H1 (cell line): ENCODE measurements around the gene TSC22D3. TPM values are rescaled to one million over a fixed set of nuclear protein-coding genes. Genes with fewer than 3 reads are reported as not detected.

Source experiments
- CTCF ChIA-PET: fragments of 300-600 bp; sonication (Branson Sonifier 250); formaldehyde crosslinking; loops from one replicate; lab custom pipeline; 2021; ENCODE audit not compliant: partially characterized antibody; lab: Charles Lee
- POLR2A ChIA-PET: fragments of 300-600 bp; sonication (Branson Sonifier 250); formaldehyde crosslinking; loops from one replicate; lab custom pipeline; 2021; ENCODE audit warnings: inconsistent platforms; ENCODE audit not compliant: partially characterized antibody; lab: Charles Lee
- DNase-seq, 2 experiments: peaks; one replicate each; pipeline versions ENCODE4 v3.0.0 to v3.0.0-alpha.2; 2010 to 2022; ENCODE audit warnings: low spot score in 2 of 2, low read depth in 1 of 2, mixed read lengths in 1 of 2
- FAIRE-seq: peaks from 2 replicates; lab custom pipeline; 2011; peaks lifted over from hg19 to GRCh38; lab: Jason Lieb, UNC
- H2AFZ ChIP-seq: 2 replicates; pipeline ENCODE4 v1.8.1; 2012; ENCODE audit warnings: low read length, inconsistent platforms
- H2AK5ac ChIP-seq: 2 replicates; pipeline ENCODE4 v1.6.1; 2013; ENCODE audit warnings: low read depth, low read length
- H2BK120ac ChIP-seq: replicated peaks from 2 replicates; pipeline ENCODE3; 2013; ENCODE audit warnings: low read depth, low read length, inconsistent platforms
- H2BK12ac ChIP-seq: 2 replicates; pipeline ENCODE4 v1.6.1; 2013; ENCODE audit warnings: low read depth, low read length
- H2BK15ac ChIP-seq: 2 replicates; pipeline ENCODE4 v1.6.1; 2013; ENCODE audit warnings: low read length
- H2BK20ac ChIP-seq: 2 replicates; pipeline ENCODE4 v1.6.1; 2013; ENCODE audit warnings: low read length
- H2BK5ac ChIP-seq: 2 replicates; pipeline ENCODE4 v1.6.1; 2013; ENCODE audit warnings: low read depth, low read length
- H3K14ac ChIP-seq: 2 replicates; pipeline ENCODE4 v1.6.1; 2013; ENCODE audit warnings: inconsistent platforms; ENCODE audit not compliant: insufficient read length
- H3K18ac ChIP-seq: 2 replicates; pipeline ENCODE4 v1.6.1; 2013; ENCODE audit warnings: low read length; ENCODE audit errors: extremely low read depth
- H3K23ac ChIP-seq: 2 replicates; pipeline ENCODE4 v1.6.1; 2013; ENCODE audit warnings: inconsistent platforms; ENCODE audit not compliant: insufficient read length
- H3K23me2 ChIP-seq: 2 replicates; pipeline ENCODE4 v1.6.1; 2013; ENCODE audit warnings: low read depth, low read length
- H3K27ac ChIP-seq: 2 replicates; pipeline ENCODE4 v1.6.1; 2011; ENCODE audit warnings: low read depth, low read length, inconsistent platforms
- H3K27me3 ChIP-seq, 4 experiments: replicated peaks in 1 of 4; 1 replicate in 1 of 4; 2 replicates in 3 of 4; pipeline versions ENCODE4 v1.6.1 to v1.8.1; 2011 to 2013; ENCODE audit warnings: low read length in 3 of 4, mild to moderate bottlenecking in 3 of 4, inconsistent platforms in 2 of 4, mixed read lengths in 2 of 4, moderate library complexity in 1 of 4; ENCODE audit not compliant: control insufficient read depth in 3 of 4, insufficient read depth in 3 of 4; ENCODE audit errors: extremely low read depth in 1 of 4
- H3K36me3 ChIP-seq, 4 experiments: 2 replicates each; pipeline versions ENCODE4 v1.6.1 to v1.8.1; 2011 to 2013; ENCODE audit warnings: mild to moderate bottlenecking in 4 of 4, low read length in 3 of 4, moderate library complexity in 2 of 4, control low read depth in 1 of 4, inconsistent platforms in 1 of 4; ENCODE audit not compliant: insufficient read depth in 4 of 4, control insufficient read depth in 2 of 4
- H3K4ac ChIP-seq: replicated peaks from 2 replicates; pipeline ENCODE3; 2013; ENCODE audit warnings: low read length, low read depth, mixed read lengths, inconsistent platforms; ENCODE audit not compliant: insufficient read length
- H3K4me1 ChIP-seq, 4 experiments: replicated peaks in 1 of 4; 1 replicate in 1 of 4; 2 replicates in 3 of 4; pipeline versions ENCODE4 v1.6.1 to v1.8.1; 2011 to 2013; ENCODE audit warnings: low read length in 3 of 4, inconsistent platforms in 2 of 4, mixed read lengths in 1 of 4; ENCODE audit not compliant: insufficient read depth in 4 of 4, control insufficient read depth in 3 of 4
- H3K4me2 ChIP-seq, 2 experiments: 2 replicates each; pipeline versions ENCODE4 v1.6.1 to v1.8.1; 2011 to 2013; ENCODE audit warnings: low read depth in 2 of 2, low read length in 2 of 2, control low read depth in 1 of 2, inconsistent platforms in 1 of 2, mild to moderate bottlenecking in 1 of 2; ENCODE audit not compliant: insufficient read depth in 1 of 2
- H3K4me3 ChIP-seq, 4 experiments: fragments of 200-600, 300-600 bp in 1 of 4; sonication (generic), shearing (Covaris generic), sonication (Bioruptor Twin) in 1 of 4; 2 replicates each; pipeline versions ENCODE4 v1.5.1 to v1.8.1; 2011 to 2016; ENCODE audit warnings: low read length in 4 of 4, low read depth in 3 of 4, control low read depth in 2 of 4, inconsistent platforms in 2 of 4, mild to moderate bottlenecking in 2 of 4, mixed read lengths in 1 of 4, moderate library complexity in 1 of 4; ENCODE audit not compliant: insufficient read depth in 2 of 4; ENCODE audit errors: extremely low read depth in 1 of 4
- H3K56ac ChIP-seq: replicated peaks from 2 replicates; pipeline ENCODE3; 2013; ENCODE audit warnings: low read depth, mild to moderate bottlenecking, mixed read lengths, low read length, inconsistent platforms; ENCODE audit not compliant: insufficient read length
- H3K79me1 ChIP-seq: 2 replicates; pipeline ENCODE4 v1.6.1; 2013; ENCODE audit warnings: low read depth, low read length, control low read depth
- H3K79me2 ChIP-seq, 2 experiments: 2 replicates each; pipeline versions ENCODE4 v1.6.1 to v1.8.1; 2012 to 2013; ENCODE audit warnings: low read length in 2 of 2, mild to moderate bottlenecking in 2 of 2, inconsistent platforms in 1 of 2; ENCODE audit not compliant: insufficient read depth in 2 of 2, control insufficient read depth in 1 of 2
- H3K9ac ChIP-seq, 4 experiments: replicated peaks in 1 of 4; 1 replicate in 1 of 4; 2 replicates in 3 of 4; pipeline versions ENCODE4 v1.6.1 to v1.8.1; 2011 to 2013; ENCODE audit warnings: low read depth in 3 of 4, low read length in 3 of 4, control low read depth in 2 of 4, mild to moderate bottlenecking in 2 of 4, moderate library complexity in 2 of 4, inconsistent platforms in 1 of 4; ENCODE audit errors: extremely low read depth in 1 of 4
- H3K9me3 ChIP-seq, 2 experiments: 2 replicates each; pipeline versions ENCODE4 v1.6.1 to v1.8.1; 2012 to 2013; ENCODE audit warnings: mild to moderate bottlenecking in 2 of 2, moderate library complexity in 2 of 2, control low read depth in 1 of 2, inconsistent platforms in 1 of 2, low read depth in 1 of 2, low read length in 1 of 2, mixed read lengths in 1 of 2; ENCODE audit not compliant: insufficient read depth in 2 of 2
- H4K20me1 ChIP-seq, 2 experiments: replicated peaks in 1 of 2; 2 replicates each; pipeline versions ENCODE3 to v1.8.1; 2011 to 2013; ENCODE audit warnings: inconsistent platforms in 2 of 2, low read length in 2 of 2, mild to moderate bottlenecking in 1 of 2; ENCODE audit not compliant: insufficient read depth in 2 of 2, control insufficient read depth in 1 of 2
- H4K5ac ChIP-seq: 2 replicates; pipeline ENCODE4 v1.6.1; 2013; ENCODE audit warnings: low read length, low read depth, mixed read lengths, inconsistent platforms; ENCODE audit not compliant: insufficient read length
- H4K8ac ChIP-seq: 2 replicates; pipeline ENCODE4 v1.8.0; 2013; ENCODE audit warnings: mild to moderate bottlenecking, moderate library complexity, low read length, inconsistent platforms; ENCODE audit not compliant: insufficient read depth; ENCODE audit errors: extremely low read depth
- H4K91ac ChIP-seq: replicated peaks from 2 replicates; pipeline ENCODE3; 2013; ENCODE audit warnings: low read length, mixed read lengths, inconsistent platforms; ENCODE audit not compliant: insufficient read length
- CREB1 ChIP-seq: IDR thresholded peaks from 2 replicates; pipeline ENCODE4 v1.6.1; 2012; ENCODE audit warnings: inconsistent platforms
- CTBP2 ChIP-seq: IDR thresholded peaks from 2 replicates; pipeline ENCODE4 v1.7.0; 2011; ENCODE audit warnings: borderline replicate concordance, mild to moderate bottlenecking, moderate library complexity, mixed read lengths, low read length; ENCODE audit not compliant: insufficient read depth, insufficient read length
- KDM1A ChIP-seq: fragments of 200-600, 300-600 bp; sonication (generic); IDR thresholded peaks from 2 replicates; pipeline ENCODE4 v1.7.1; 2016; ENCODE audit warnings: mild to moderate bottlenecking, low read length, borderline replicate concordance
- PHF8 ChIP-seq: fragments of 200-600 bp; sonication (generic); conservative IDR thresholded peaks from 2 replicates; pipeline ENCODE4 v1.7.1; 2012; ENCODE audit warnings: low read depth, mild to moderate bottlenecking, inconsistent platforms, low read length, moderate library complexity
- POLR2A ChIP-seq, 2 experiments: IDR thresholded peaks; 1 replicate in 1 of 2; 2 replicates in 1 of 2; pipeline ENCODE4 v1.6.1; 2011; ENCODE audit warnings: low read depth in 2 of 2, low read length in 2 of 2, mild to moderate bottlenecking in 2 of 2; ENCODE audit errors: control extremely low read depth in 1 of 2
- RXRA ChIP-seq: IDR thresholded peaks from 2 replicates; pipeline ENCODE4 v1.6.1; 2011; ENCODE audit warnings: low read depth, mild to moderate bottlenecking, low read length, moderate library complexity; ENCODE audit not compliant: insufficient read depth
- SIN3A ChIP-seq, 2 experiments: IDR thresholded peaks in 1 of 2; conservative IDR thresholded peaks in 1 of 2; 2 replicates each; pipeline ENCODE4 v1.6.1; 2011 to 2012; ENCODE audit warnings: low read length in 2 of 2, improper control_type of control experiment in 1 of 2, low read depth in 1 of 2, mild to moderate bottlenecking in 1 of 2
- SIRT6 ChIP-seq: IDR thresholded peaks from one replicate; pipeline ENCODE4 v1.7.1; 2012; ENCODE audit warnings: low read length, inconsistent platforms
- SP4 ChIP-seq: IDR thresholded peaks from 2 replicates; pipeline ENCODE4 v1.6.1; 2012; ENCODE audit warnings: low read length, inconsistent platforms
- WGBS, 2 experiments: shearing (Covaris generic) in 1 of 2; methylation state at CpG; one replicate each; pipeline versions ENCODE4 v1.1.6 to v1.1.7; 2013 to 2015; ENCODE audit warnings: low lambda C conversion rate in 2 of 2, mixed read lengths in 2 of 2, inconsistent platforms in 1 of 2, low coverage in 1 of 2, missing lambda C conversion rate in 1 of 2; ENCODE audit not compliant: insufficient replicate concordance in 2 of 2, insufficient coverage in 1 of 2, insufficient read length in 1 of 2; ENCODE audit errors: extremely low coverage in 1 of 2, missing lambda C conversion rate in 1 of 2; 5-methylcytosine and 5-hydroxymethylcytosine counted together
- polyA plus RNA-seq, 7 experiments: library from polyadenylated mRNA; depleted of rRNA in 3 of 7; stranded (reverse) in 5 of 7; unstranded in 2 of 7; fragments of >200 nt in 5 of 7; fragments of 200-250 nt in 2 of 7; gene quantifications; 1 replicate in 5 of 7; 2 replicates in 1 of 7; 4 replicates in 1 of 7; pipeline versions ENCODE4 v1.2.1 to v1.2.3, GENCODE V29; 2011 to 2013; ENCODE audit warnings: missing spikeins in 2 of 7, mixed read lengths in 2 of 7
- total RNA-seq: library from RNA; stranded (reverse); fragmentation: NEBNext Ultra II Directional; extraction: Animal tissue kit (Norgen Biotek cat#: 25700); gene quantifications from 2 replicates; pipeline ENCODE4 v1.2.1, GENCODE V29; 2021
- TF ChIP-seq, protein P1 (sequence below): IDR thresholded peaks from 2 replicates; pipeline ENCODE4 v1.6.1; 2011; ENCODE audit warnings: low read depth, mild to moderate bottlenecking, low read length; ENCODE audit not compliant: insufficient read depth

The TSC22D3 gene
- total and polyA plus RNA-seq, 2 of the 8 experiments (the other 6 are each of a cell fraction or from before 2014, with no cell fraction given): 7.6 to 12.9 TPM

DNA sequence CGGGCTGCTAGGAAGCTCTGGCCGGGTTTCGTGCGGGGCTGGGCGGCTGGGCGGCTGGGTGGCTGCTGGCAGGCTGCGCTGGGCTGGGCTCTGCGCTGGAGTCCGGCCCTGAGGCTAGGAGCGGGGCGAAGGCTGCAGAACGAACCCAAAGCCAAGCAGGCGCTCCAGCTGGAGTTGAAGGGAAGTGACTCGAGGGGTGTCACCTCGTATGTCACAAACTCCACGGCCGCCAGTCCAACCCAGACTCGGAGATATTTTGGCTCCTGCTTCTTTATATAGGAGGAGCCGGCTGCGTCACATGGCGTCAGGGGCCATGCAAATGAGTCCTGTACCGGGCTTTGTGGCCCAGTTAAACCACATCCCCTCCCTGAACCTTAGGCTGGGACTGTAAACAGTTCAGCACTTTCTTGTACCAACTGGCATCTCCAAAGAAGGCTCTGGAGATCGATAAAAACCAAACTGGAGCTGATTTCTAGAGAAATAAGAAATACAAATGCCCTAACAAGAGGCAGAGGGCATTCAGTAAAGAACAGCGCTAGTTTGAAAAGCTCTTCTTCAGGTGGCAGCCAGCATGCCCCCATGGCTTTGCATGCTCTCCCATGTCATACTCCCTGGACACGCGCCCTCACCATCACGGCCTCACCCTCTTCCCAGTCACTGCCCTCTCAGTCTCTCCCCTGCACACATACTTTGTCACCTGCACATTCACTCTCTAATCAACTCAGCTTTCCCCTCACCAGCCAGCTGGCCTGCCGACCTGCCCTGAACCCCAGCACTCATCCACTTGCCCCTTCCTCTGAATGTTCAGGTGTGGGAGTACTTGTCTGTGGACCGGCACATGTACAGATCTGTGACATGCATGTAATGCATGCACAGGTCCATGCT is 58.5 kb downstream of the TSC22D3 start:
- peak overlapping the region; percentile 19 for H4K91ac ChIP-seq
- CTCF ChIA-PET: interaction anchor here (0.6 to 17.0 kb wide), 16 partner anchors 10 to 260 kb away, joined by 3 to 325 read pairs (median 4); partner anchors contain the start of genes NCBP2L and TSC22D3
- peak overlapping the region; percentile 80 to 96 for H3K4me2 ChIP-seq
- POLR2A ChIA-PET: interaction anchor here (0.6 to 7.3 kb wide), 27 partner anchors 10 to 151 kb away, joined by 3 to 51 read pairs (median 6); partner anchors contain the start of genes NCBP2L, PRPS1 and TSC22D3
- peak overlapping the region in 2 of 4 experiments; percentile 22 to 63; a peak in 3 of 7 replicates for H3K9ac ChIP-seq
- peak overlapping the region; percentile 45 to 73 (median 60) for H3K4me3 ChIP-seq
- no peak overlapping the region for H2BK15ac ChIP-seq
- H3K14ac ChIP-seq: no peak overlapping the region
- H3K18ac ChIP-seq: no peak overlapping the region; the same call in 1 of the 2 replicates
- H2BK5ac ChIP-seq: no peak overlapping the region; the same call in 1 of the 2 replicates
- H3K9me3 ChIP-seq: no peaks in the 10 kb centered on the region
- no peaks in the 10 kb centered on the region for H3K79me2 ChIP-seq
- H3K27me3 ChIP-seq: peaks cover 0 to 9% (median 0%) of the 10 kb centered on the region in 4 experiments; a peak in 1 of 7 replicates
- H3K36me3 ChIP-seq: peaks cover 0 to 8% (median 0%) of the 10 kb centered on the region in 4 experiments; a peak in 1 of 8 replicates
- H4K8ac ChIP-seq: peak overlapping the region; percentile 68; the same call in 1 of the 2 replicates
- H3K56ac ChIP-seq: no peak overlapping the region
- H2BK12ac ChIP-seq: peak overlapping the region; percentile 99
- H2AFZ ChIP-seq: no peak overlapping the region; the same call in 1 of the 2 replicates
- FAIRE-seq (peak; percentile 87), DNase-seq (peak in 1 of 2 experiments; percentile 52)
- H3K23ac ChIP-seq: no peak overlapping the region
- peaks cover 3% of the 10 kb centered on the region; the same call in 1 of the 2 replicates for H3K23me2 ChIP-seq
- peak overlapping the region; percentile 75 for H2AK5ac ChIP-seq
- H4K20me1 ChIP-seq: no peaks in the 10 kb centered on the region
- no peak overlapping the region for H3K4ac ChIP-seq
- H4K5ac ChIP-seq: no peak overlapping the region
- peaks cover 0 to 17% (median 8%) of the 10 kb centered on the region in 4 experiments; a peak in 5 of 7 replicates for H3K4me1 ChIP-seq
- 29% methylated on average over 23 of the region's 29 CpGs; no CpG with 5 or more reads in 1 of the 2 experiments for WGBS, 2 experiments
- no peaks in the 10 kb centered on the region for H3K79me1 ChIP-seq
- no peak overlapping the region for H2BK20ac ChIP-seq
- H2BK120ac ChIP-seq: no peak overlapping the region
- H3K27ac ChIP-seq: no peak overlapping the region
- TF ChIP-seq CREB1 (peak; percentile 70), RXRA (no peak), KDM1A (no peak), SP4 (no peak), PHF8 (no peak; the same call in 1 of the 2 replicates), POLR2A (IDR thresholded peaks at IDR 0.05; ENCODE audit: control extremely low read depth in 1 of 2, low read depth in 2 of 2, low read length in 2 of 2) (peak in 1 of 2 experiments; percentile 74; a peak in 2 of 3 replicates), SIRT6 (no peak), CTBP2 (no peak), SIN3A (conservative IDR thresholded peaks at IDR 0.05 in 1 of 2, IDR thresholded peaks at IDR 0.05 in 1 of 2; ENCODE audit: low read depth in 1 of 2, low read length in 2 of 2) (no peak)
- TF ChIP-seq, protein P1, sequence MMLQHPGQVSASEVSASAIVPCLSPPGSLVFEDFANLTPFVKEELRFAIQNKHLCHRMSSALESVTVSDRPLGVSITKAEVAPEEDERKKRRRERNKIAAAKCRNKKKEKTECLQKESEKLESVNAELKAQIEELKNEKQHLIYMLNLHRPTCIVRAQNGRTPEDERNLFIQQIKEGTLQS: no peak
